GM19372 (cell line): ENCODE data around the gene PRDM5.
"Not testable (repeated sequence)": the region's sequence is repeated elsewhere in the genome, so short reads cannot be mapped to it uniquely, and the experiment has no call there.

Experiments
- ATAC-seq: cut with Tn5 transposase; IDR thresholded peaks from one replicate; pipeline ENCODE4 v1.9.1; 2021; ENCODE audit warnings: mild to moderate bottlenecking, low read depth, moderate library complexity; ENCODE audit not compliant: unreplicated experiment

PRDM5 gene

DNA sequence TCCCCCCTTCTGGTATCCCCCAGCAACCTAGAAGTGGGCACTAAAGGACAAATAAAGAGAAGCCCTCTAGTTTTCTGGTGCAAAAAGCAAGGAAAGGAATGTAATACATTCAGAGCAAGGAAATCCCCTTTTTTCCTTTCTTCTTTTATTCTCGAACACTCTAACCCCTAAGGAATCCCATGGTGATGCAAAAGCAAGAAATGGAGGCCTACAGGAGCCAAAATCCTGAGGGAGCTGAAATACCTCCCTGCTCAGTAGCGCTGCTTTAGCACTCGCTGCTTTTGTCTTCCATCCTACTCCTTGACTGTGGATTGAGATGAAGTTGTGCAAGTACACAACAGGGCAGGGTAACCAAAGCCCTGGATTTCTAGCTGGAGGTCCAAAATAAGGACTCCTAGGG is 251.0 kb downstream of the PRDM5 start:
- ATAC-seq, result no peak

DNA sequence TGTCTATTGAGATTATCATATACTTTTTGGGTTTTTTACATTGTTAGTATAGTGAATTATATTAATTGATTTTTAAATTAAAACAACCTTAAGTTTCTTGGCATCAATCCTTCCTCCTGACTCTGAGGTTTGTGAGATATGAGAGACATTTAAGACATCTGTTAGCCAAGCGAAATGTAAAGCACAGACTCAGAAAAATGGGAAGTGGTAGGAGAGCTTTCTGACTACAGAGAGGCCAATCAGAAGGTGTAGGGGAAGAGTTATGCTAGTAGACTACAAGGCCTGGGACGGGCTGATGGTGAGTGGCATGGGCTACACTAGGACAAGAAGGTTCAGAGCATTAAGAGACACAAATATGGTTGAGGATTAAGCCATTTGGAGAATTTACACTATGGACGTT is 255.4 kb downstream of the PRDM5 start:
- no peak for ATAC-seq

GRCh38 chr4:120664851-120665250 is 257.7 kb downstream of the PRDM5 start:
- no peak for ATAC-seq

DNA sequence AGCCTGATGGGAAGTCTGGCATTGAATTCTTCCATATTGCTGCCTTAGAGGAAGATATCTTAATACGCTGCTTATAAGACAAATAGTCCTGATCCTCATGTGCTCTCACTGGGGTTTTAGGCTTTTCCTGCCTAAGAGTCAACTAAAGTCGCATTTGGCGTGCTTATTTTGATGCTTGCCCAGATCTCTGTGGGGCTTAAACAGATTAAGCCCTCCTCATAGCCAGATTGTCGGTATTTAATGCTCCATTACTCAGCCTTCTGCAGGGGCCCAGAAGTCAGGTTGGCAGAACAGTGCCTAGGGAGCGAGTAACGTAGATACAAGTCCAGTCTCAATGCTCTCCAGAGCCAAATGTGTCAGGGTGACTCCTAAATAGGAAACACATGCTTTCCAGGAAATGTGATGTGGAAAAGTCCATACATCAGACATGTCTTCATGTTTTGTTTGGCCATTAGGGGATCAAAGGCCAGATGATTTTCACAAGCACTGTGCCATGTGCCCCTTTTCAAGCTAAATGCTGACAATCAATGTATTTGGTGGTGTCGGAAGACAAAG is 262.8 kb downstream of the PRDM5 start:
- no peak for ATAC-seq

GRCh38 chr4:120658772-120659171 is 263.8 kb downstream of the PRDM5 start:
- ATAC-seq, result no peak

- no peak for ATAC-seq
These were observed 268.5 kb downstream of the PRDM5 start for GRCh38 chr4:120653804-120654573.

DNA sequence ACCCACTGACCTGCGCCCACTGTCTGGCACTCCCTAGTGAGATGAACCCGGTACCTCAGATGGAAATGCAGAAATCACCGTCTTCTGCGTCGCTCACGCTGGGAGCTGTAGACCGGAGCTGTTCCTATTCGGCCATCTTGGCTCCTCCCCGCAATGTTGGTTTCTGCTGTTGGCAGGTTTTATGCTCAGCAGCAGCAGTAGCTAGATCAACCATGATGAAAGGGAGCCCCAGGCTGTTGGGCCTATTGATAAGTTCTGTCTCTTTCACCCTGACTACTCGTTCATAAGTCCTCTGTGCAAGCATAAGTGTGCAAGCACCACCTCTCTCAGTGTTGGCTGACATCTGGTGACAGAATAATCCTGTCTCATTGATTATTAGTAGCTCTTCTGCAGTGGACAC is 274.2 kb downstream of the PRDM5 start:
- not testable (repeated sequence) for ATAC-seq
